Cardiac muscle cell (in vitro differentiated cells and primary cell): ENCODE measurements around the gene C19orf47. TPM values are rescaled to one million over a fixed set of nuclear protein-coding genes. Genes with fewer than 3 reads are reported as not detected.

Experiments
- DNase-seq, 2 donors: peaks; one replicate each; pipeline versions ENCODE4 v3.0.0 to v3.0.0-alpha.2; 2010 to 2017; ENCODE audit warnings: low read depth in 1 of 2, low spot score in 1 of 2
- H3K27ac ChIP-seq: fragments of 200-600 bp; sonication (generic); 2 replicates; pipeline ENCODE4 v1.5.1; 2016
- H3K27me3 ChIP-seq: fragments of 200-600 bp; sonication (generic); 2 replicates; pipeline ENCODE4 v1.6.0; 2016; ENCODE audit warnings: control low read depth
- H3K36me3 ChIP-seq: fragments of 200-600 bp; sonication (generic); 2 replicates; pipeline ENCODE4 v1.5.1; 2016; ENCODE audit warnings: control low read depth
- H3K4me1 ChIP-seq: fragments of 200-600 bp; sonication (generic); 2 replicates; pipeline ENCODE4 v1.8.1; 2017; ENCODE audit warnings: low read depth, mild to moderate bottlenecking, mixed run types
- H3K4me3 ChIP-seq: fragments of 200-600 bp; sonication (generic); 2 replicates; pipeline ENCODE4 v1.5.1; 2016; ENCODE audit warnings: mild to moderate bottlenecking
- H3K9me3 ChIP-seq: fragments of 200-600 bp; sonication (generic); 2 replicates; pipeline ENCODE4 v1.5.1; 2017; ENCODE audit warnings: low read depth, mild to moderate bottlenecking, control low read depth
- polyA plus RNA-seq: library from polyadenylated mRNA; unstranded; fragments of >200 nt; fragmentation: Nextera tagmentation; extraction: Ambion mirVana; gene quantifications from 2 replicates; pipeline ENCODE4 v1.2.1, GENCODE V29; 2016
- total RNA-seq: library from RNA; depleted of rRNA; stranded (reverse); fragments of >200 nt; gene quantifications from 2 replicates; pipeline ENCODE4 v1.2.3, GENCODE V29; 2016
- TF ChIP-seq, protein P1 (sequence below): IDR thresholded peaks from 2 replicates; pipeline ENCODE4 v1.5.1; 2012; ENCODE audit warnings: low read depth, mild to moderate bottlenecking, low read length

The C19orf47 gene
- total and polyA plus RNA-seq, 2 experiments from 2014 or later = 16.4 to 20.3 TPM

DNA sequence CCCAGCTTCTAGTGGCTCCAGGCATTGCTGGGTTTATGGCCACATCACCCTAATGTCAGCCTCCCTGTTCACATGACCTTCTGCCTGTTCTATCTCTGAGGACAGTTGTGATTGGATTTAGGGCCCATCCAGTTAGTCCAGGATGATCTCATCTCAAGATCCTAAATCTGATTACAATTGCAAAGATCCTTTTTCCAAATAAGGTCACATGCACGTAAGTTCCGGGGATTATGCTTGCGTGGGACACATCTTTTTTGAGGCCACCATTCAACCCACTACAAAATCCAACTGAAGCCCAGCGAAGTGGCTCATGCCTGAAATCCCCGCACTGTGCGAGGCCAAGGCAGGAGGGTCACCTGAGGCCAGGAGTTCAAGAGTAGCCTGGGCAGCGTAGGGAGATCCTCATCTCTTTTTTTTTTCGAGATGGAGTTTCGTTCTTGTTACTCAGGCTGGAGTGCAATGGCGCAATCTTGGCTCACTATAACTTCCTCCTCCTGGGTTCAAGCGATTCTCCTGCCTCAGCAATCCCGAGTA lies 12.6 kb upstream of the C19orf47 start:
- TF ChIP-seq, protein P1, sequence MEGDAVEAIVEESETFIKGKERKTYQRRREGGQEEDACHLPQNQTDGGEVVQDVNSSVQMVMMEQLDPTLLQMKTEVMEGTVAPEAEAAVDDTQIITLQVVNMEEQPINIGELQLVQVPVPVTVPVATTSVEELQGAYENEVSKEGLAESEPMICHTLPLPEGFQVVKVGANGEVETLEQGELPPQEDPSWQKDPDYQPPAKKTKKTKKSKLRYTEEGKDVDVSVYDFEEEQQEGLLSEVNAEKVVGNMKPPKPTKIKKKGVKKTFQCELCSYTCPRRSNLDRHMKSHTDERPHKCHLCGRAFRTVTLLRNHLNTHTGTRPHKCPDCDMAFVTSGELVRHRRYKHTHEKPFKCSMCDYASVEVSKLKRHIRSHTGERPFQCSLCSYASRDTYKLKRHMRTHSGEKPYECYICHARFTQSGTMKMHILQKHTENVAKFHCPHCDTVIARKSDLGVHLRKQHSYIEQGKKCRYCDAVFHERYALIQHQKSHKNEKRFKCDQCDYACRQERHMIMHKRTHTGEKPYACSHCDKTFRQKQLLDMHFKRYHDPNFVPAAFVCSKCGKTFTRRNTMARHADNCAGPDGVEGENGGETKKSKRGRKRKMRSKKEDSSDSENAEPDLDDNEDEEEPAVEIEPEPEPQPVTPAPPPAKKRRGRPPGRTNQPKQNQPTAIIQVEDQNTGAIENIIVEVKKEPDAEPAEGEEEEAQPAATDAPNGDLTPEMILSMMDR = no peak
- DNase-seq = no peak

DNA sequence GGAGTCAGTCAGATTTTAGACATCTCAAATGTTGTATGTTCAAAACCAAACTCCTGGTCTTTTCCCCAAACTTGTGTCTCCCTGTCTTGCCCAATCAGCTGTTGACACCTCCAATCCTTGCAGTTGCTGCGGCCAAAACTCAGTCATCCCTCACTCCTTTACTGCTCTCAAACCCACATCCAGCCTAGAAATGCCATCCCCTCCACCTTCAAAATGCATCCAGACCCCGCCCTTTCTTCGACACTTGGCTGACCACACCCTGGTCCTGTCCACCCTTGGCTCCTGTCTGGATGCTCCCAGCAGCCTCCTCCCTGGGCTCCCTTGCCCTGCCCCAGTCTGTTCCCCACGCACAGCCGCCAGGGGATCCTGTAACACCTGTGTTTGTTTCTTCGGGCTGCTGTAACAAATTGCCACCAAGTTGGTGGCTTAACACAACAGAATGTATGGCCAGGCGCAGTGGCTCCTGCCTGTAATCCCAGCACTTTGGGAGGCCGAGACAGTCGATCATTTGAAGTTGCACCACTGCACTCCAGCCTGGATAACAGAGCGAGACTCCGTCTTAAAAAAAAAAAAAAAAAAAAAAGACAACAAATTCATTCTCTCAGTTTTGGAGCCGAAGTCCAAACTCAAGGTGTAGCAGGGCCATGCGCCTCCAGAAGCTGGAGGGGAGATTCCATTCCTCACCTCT lies 12.0 kb upstream of the C19orf47 start:
- H3K4me3 ChIP-seq = no peak overlapping the region
- TF ChIP-seq, protein P1 = no peak
- DNase-seq = no peak
- H3K4me1 ChIP-seq = peaks cover 3% of the 10 kb centered on the region
- no peaks in the 10 kb centered on the region for H3K9me3 ChIP-seq
- H3K27ac ChIP-seq = no peak overlapping the region
- H3K36me3 ChIP-seq = no peaks in the 10 kb centered on the region
- no peaks in the 10 kb centered on the region for H3K27me3 ChIP-seq

More for the DNA sequence above, 12.6 kb upstream of the C19orf47 start:
- peaks cover 4% of the 10 kb centered on the region for H3K4me1 ChIP-seq
- no peaks in the 10 kb centered on the region for H3K9me3 ChIP-seq
- no peaks in the 10 kb centered on the region for H3K36me3 ChIP-seq
- no peaks in the 10 kb centered on the region for H3K27me3 ChIP-seq
- no peak overlapping the region for H3K27ac ChIP-seq
- H3K4me3 ChIP-seq = no peak overlapping the region

DNA sequence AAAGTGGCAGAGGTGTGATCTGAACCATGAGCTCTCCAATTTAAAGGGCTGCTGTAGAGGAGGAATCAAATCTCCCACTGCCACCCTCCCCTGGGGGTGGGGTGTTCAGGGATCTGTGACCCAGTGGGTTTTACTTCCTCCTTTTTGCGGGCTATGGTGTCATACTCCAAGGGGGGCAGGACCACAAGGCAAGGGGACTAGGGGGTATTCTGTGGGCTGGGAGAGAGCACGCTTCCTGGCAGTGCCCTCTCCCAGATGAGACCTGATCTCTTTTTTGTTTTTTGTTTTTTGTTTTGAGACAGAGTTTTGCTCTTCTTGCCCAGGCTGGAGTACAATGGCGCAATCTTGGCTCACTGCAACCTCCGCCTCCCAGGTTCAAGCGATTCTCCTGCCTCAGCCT lies 10.6 kb upstream of the C19orf47 start:
- Histone ChIP-seq H3K36me3 (no peaks in the 10 kb centered on the region), H3K27ac (no peak overlapping the region), H3K27me3 (no peaks in the 10 kb centered on the region), H3K4me3 (no peak overlapping the region), H3K9me3 (no peaks in the 10 kb centered on the region), H3K4me1 (no peaks in the 10 kb centered on the region)
- DNase-seq = no peak
- TF ChIP-seq, protein P1 = no peak

DNA sequence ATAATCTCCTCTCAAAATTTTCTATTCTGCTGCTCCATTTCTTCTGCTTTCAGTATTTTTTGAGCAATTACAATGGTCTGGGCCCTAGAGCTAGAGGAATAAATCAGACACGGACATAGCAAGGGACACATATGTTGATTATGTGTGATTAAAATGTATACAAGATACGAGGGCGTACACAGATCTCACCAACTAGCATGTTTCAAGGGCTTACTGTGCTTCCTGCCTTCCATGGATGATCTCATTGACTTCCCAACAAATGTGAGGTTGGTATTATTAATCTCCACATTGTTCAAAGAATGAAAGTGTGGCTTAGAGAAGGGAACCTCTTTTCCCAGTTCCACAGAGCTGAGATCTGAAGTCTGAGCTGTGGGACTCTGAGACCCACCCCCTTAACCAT lies 9.4 kb upstream of the C19orf47 start:
- Histone ChIP-seq H3K9me3 (no peaks in the 10 kb centered on the region), H3K4me3 (no peak overlapping the region), H3K4me1 (no peaks in the 10 kb centered on the region), H3K27ac (no peak overlapping the region), H3K36me3 (no peaks in the 10 kb centered on the region), H3K27me3 (no peaks in the 10 kb centered on the region)
- TF ChIP-seq, protein P1 = no peak
- DNase-seq = no peak

DNA sequence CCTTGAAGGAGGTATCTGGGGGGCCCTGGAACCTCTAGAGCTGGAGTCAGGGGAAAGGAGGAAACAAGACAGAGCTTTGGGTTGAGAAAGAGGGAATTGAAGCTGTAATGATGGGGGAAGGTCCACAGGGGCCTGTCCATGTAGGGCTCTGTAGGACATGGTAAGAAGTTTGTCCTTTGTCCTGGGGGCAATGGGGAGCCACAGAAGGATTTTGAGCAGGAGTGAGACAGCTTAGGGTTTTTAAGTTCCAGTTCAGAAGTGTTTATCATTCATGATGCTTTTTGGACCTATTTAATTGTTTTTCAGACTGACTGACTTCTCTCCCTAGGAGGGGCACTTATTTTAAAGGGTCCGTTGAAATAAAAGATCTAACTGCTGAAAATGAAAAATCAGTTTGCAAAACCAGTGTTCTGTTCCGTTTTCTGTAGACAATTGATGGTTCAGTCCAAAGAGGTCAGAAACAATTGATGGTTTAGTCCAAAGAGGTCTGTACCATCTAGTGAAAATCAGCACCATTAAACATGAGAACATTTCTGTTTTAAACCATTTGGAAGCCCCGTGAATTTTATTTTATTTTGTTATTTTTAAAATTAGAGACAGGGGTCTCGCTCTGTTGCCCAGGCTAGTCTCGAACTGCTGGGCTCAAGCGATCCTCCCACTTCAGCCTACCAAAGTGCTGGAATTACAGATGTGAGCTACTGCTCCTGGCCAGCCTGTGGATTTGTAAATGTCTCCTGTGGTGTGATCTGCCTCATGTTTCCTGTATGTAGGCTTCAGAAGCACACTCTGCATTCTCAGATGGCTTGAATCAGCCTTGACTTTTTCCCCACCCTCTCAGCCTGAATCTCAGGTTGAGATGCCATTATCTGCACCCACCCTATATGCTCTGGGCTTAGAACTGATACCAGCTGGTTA lies 8.7 kb upstream of the C19orf47 start:
- no peak overlapping the region for H3K4me3 ChIP-seq
- no peak for DNase-seq
- no peaks in the 10 kb centered on the region for H3K27me3 ChIP-seq
- no peak overlapping the region for H3K27ac ChIP-seq
- H3K9me3 ChIP-seq = no peaks in the 10 kb centered on the region
- TF ChIP-seq, protein P1 = no peak
- no peaks in the 10 kb centered on the region for H3K4me1 ChIP-seq
- no peaks in the 10 kb centered on the region for H3K36me3 ChIP-seq
